NB4 (cell line): ENCODE measurements around the gene JOSD1.

Source experiments
- MYC ChIP-seq: IDR thresholded peaks from 2 replicates; pipeline ENCODE4 v1.6.1; 2011; ENCODE audit warnings: low read depth, low read length
- POLR2A ChIP-seq: IDR thresholded peaks from 2 replicates; pipeline ENCODE4 v1.6.1; 2011; ENCODE audit warnings: mild to moderate bottlenecking; ENCODE audit not compliant: insufficient read length; ENCODE audit errors: extremely low read depth
- TF ChIP-seq, protein P1 (sequence below): IDR thresholded peaks from one replicate; pipeline ENCODE4 v1.5.1; 2012; ENCODE audit warnings: low read depth, low read length

DNA sequence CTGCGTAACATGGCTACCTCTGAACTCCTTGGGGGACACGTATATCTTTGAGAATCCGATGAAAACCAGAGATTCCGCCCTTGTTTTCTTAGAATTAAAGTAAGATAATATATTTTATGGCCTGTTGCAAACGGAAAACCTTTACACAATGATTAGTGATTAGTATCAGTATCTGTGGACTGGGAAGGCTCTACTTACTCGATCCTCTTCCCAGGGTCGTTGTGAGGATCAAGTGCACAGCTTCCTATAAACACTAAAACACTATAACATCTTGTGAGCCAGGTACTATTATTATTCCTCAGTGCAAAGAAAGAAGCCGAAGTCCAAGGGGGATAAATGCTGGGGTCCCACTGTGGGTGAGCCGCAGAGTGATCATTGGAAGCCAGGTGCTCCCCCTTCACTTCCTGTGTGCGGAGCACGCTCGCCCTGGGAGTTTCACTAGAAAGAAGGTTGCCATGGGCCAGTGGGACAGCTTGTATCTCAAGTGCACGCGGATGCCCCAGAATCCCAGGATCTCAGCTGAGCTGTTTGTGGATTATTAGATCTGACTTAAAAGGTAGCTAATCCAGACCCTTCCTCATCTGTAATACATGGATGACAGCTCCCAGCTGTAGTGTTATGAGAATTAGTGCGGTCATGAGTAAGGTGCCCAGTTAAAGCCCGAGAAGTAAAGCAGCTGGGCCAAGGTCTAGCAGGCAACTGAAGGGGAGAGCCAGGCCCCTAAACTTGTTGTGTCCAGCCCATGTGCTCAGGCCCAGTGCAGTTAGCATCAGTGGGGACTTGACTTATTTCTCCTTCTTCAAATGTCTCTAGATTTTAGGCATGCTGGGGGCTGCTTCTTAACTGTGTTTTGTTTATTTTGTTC is 43.5 kb downstream of the JOSD1 start:
- TF ChIP-seq, protein P1, sequence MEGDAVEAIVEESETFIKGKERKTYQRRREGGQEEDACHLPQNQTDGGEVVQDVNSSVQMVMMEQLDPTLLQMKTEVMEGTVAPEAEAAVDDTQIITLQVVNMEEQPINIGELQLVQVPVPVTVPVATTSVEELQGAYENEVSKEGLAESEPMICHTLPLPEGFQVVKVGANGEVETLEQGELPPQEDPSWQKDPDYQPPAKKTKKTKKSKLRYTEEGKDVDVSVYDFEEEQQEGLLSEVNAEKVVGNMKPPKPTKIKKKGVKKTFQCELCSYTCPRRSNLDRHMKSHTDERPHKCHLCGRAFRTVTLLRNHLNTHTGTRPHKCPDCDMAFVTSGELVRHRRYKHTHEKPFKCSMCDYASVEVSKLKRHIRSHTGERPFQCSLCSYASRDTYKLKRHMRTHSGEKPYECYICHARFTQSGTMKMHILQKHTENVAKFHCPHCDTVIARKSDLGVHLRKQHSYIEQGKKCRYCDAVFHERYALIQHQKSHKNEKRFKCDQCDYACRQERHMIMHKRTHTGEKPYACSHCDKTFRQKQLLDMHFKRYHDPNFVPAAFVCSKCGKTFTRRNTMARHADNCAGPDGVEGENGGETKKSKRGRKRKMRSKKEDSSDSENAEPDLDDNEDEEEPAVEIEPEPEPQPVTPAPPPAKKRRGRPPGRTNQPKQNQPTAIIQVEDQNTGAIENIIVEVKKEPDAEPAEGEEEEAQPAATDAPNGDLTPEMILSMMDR, result no peak
- TF ChIP-seq POLR2A (no peak), MYC (no peak)
